Right kidney (tissue), 9 donors: ENCODE measurements around the gene LCORL.
"Not testable (repeated sequence)": the region's sequence is repeated elsewhere in the genome, so short reads cannot be mapped to it uniquely, and the experiment has no call there.

Experiments
- DNase-seq: peaks from one replicate; pipeline ENCODE4 v3.0.0-alpha.2; 2016
- long read RNA-seq, 8 donors: transcript quantifications; one replicate each; lab custom pipeline, GENCODE V29; 2026

The LCORL gene
- long read RNA-seq, donor 1, full-length matches to known transcripts: 2 of 2 reads
- long read RNA-seq, donor 1, partial matches to known transcripts: 0 of 2 reads
- long read RNA-seq, donor 1, other reads (novel, unspliced or antisense): 0 of 2 reads
- long read RNA-seq, donor 2, full-length matches to known transcripts: 1 of 1 reads
- long read RNA-seq, donor 2, partial matches to known transcripts: 0 of 1 reads
- long read RNA-seq, donor 2, other reads (novel, unspliced or antisense): 0 of 1 reads
- long read RNA-seq, donor 3, full-length matches to known transcripts: 2 of 2 reads
- long read RNA-seq, donor 3, partial matches to known transcripts: 0 of 2 reads
- long read RNA-seq, donor 3, other reads (novel, unspliced or antisense): 0 of 2 reads
- long read RNA-seq, donor 4, full-length matches to known transcripts: 3 of 3 reads
- long read RNA-seq, donor 4, partial matches to known transcripts: 0 of 3 reads
- long read RNA-seq, donor 4, other reads (novel, unspliced or antisense): 0 of 3 reads
- long read RNA-seq, donor 5, full-length matches to known transcripts: 4 of 4 reads
- long read RNA-seq, donor 5, partial matches to known transcripts: 0 of 4 reads
- long read RNA-seq, donor 5, other reads (novel, unspliced or antisense): 0 of 4 reads
- long read RNA-seq, donor 6, full-length matches to known transcripts: 2 of 2 reads
- long read RNA-seq, donor 6, partial matches to known transcripts: 0 of 2 reads
- long read RNA-seq, donor 6, other reads (novel, unspliced or antisense): 0 of 2 reads
- long read RNA-seq, donor 7, full-length matches to known transcripts: 9 of 9 reads
- long read RNA-seq, donor 7, partial matches to known transcripts: 0 of 9 reads
- long read RNA-seq, donor 7, other reads (novel, unspliced or antisense): 0 of 9 reads
- long read RNA-seq, donor 8, full-length matches to known transcripts: 1 of 1 reads
- long read RNA-seq, donor 8, partial matches to known transcripts: 0 of 1 reads
- long read RNA-seq, donor 8, other reads (novel, unspliced or antisense): 0 of 1 reads

GRCh38 chr4:18021720-18022571, at the start of gene LCORL:
Gene LCORL, minus strand, starts transcription at chr4:18021755. Its CDS starts 4 bp downstream, at chr4:18021751.
- peak; percentile 92 for DNase-seq

GRCh38 chr4:18069810-18070209, 48.3 kb upstream of the LCORL start:
- DNase-seq: no peak

- DNase-seq: no peak
Observed at GRCh38 chr4:18067031-18067430, 45.5 kb upstream of the LCORL start.

- no peak for DNase-seq
Observed at GRCh38 chr4:18063079-18063478, 41.5 kb upstream of the LCORL start.

- DNase-seq: no peak
Observed at GRCh38 chr4:18057821-18058533, 36.4 kb upstream of the LCORL start.

- DNase-seq: no peak
Observed at GRCh38 chr4:18056030-18056429, 34.5 kb upstream of the LCORL start.

- no peak for DNase-seq
Observed at GRCh38 chr4:18052158-18052557, 30.6 kb upstream of the LCORL start.

- no peak for DNase-seq
Observed at GRCh38 chr4:18051281-18051680, 29.7 kb upstream of the LCORL start.

- no peak for DNase-seq
Observed at GRCh38 chr4:18050448-18050847, 28.9 kb upstream of the LCORL start.

- DNase-seq: no peak
Observed at GRCh38 chr4:18049446-18049845, 27.9 kb upstream of the LCORL start.

- no peak for DNase-seq
Observed at GRCh38 chr4:18042754-18043153, 21.2 kb upstream of the LCORL start.

GRCh38 chr4:18042012-18042411, 20.5 kb upstream of the LCORL start:
- no peak for DNase-seq

GRCh38 chr4:18041114-18041513, 19.6 kb upstream of the LCORL start:
- DNase-seq: no peak

- no peak for DNase-seq
Observed at GRCh38 chr4:18039113-18039512, 17.6 kb upstream of the LCORL start.

GRCh38 chr4:18036369-18036768, 14.8 kb upstream of the LCORL start:
- DNase-seq: not testable (repeated sequence)

- DNase-seq: no peak
Observed at GRCh38 chr4:18034099-18034498, 12.5 kb upstream of the LCORL start.

GRCh38 chr4:18033111-18034085, 11.8 kb upstream of the LCORL start:
- DNase-seq: no peak

GRCh38 chr4:18025288-18025687, 3.7 kb upstream of the LCORL start:
- no peak for DNase-seq

GRCh38 chr4:18022572-18023050, 1.1 kb upstream of the LCORL start:
- no peak for DNase-seq

- DNase-seq: peak; percentile 98
Observed at GRCh38 chr4:18021470-18021719, 160 bp downstream of the LCORL start.
